GM18505 (cell line): ENCODE data around the gene ABHD16B.
"Not testable (repeated sequence)": the region's sequence is repeated elsewhere in the genome, so short reads cannot be mapped to it uniquely, and the experiment has no call there.

Source experiments
- ATAC-seq: cut with Tn5 transposase; IDR thresholded peaks from one replicate; pipeline ENCODE4 v1.9.1; 2021; ENCODE audit not compliant: unreplicated experiment
- POLR2A ChIP-seq: IDR thresholded peaks from 4 replicates; pipeline ENCODE4 v1.6.1; 2011; ENCODE audit warnings: borderline replicate concordance; ENCODE audit not compliant: insufficient read depth, insufficient read length; ENCODE audit errors: extremely low read depth

ABHD16B gene

DNA sequence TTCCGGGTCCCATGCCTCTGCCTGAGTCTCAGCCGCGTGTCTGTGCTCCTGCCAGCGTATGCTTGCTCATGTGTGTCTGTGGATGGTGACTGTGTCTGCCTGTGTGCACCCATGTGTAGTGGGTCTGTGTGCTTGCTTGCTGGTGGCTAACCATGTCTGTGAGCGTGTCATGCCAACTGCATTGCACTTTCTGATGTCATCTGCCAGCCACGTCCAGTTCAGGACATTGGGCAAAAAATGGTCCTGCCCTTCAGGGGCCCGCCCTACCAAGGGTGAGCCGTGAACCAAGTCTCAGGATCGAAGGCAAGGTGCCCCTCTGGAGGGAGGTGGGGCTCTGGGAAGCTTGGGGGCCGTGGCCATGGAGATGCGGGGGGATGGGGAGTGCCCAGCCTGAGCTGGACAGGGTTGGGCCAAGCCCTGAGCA is 20.9 kb upstream of the ABHD16B start:
- no peak for TF ChIP-seq POLR2A
- ATAC-seq = no peak

DNA sequence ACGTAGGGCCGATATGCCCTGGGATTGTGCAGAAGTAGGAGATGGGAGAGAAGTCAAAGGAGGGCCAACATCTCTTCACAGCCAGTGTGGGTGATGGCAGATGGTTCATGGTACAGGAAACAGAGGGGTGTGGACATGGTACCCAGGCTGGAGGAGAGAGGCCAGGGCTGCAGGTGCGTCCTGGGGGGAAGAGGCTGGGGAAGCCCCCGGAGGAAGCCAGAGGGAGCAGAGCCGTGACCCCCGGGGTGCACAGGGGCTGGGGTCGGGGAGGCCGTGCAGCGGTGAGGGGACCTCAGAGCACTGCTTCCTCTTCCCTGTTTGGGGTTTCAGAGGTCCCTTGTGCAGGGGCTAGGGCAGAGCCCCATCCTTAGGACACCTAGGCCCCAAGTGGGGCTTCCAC is 19.0 kb upstream of the ABHD16B start:
- ATAC-seq = no peak

DNA sequence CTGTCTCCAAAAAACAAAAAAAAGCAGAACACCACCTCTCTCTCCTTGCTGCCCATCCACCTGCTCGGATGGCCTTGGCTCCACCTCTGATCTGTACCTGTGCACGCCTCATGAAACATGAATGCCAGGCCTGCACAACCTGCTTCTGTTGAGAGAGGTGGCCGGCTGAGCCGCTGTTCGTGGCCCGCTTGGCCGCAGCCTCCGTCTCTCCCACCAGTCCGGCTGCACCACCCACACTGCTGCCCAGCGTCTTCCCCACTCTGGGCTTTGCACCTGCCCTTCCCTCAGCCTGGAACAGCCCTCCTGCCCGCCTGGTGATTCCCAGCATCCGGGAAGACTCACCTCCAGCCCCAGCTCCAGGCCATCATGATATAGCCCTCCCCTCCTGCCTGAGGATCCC is 18.1 kb upstream of the ABHD16B start:
- TF ChIP-seq POLR2A = no peak
- ATAC-seq = no peak

More for the DNA sequence above, 19.0 kb upstream of the ABHD16B start:
- TF ChIP-seq POLR2A = no peak

DNA sequence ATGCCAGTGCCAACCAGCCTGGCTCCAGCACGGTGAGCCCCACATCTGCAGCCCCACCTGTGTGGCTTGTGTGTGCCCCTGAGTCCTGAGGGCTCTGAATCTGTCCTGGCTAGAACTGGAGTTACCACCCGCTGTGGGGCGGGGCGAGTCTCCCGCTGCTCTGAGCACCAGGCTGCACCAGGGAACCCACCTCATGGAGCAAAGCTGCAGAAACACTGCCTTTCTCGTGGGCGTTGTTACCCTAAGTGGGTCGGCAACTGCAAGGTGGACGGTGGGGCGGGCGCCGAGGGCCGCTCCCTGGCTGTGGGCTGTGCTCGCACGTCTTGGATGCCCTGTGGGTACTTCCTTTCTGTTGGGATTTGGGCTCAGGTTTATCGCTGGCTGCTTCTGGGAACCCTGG is 17.5 kb upstream of the ABHD16B start:
- TF ChIP-seq POLR2A = no peak
- ATAC-seq = no peak

DNA sequence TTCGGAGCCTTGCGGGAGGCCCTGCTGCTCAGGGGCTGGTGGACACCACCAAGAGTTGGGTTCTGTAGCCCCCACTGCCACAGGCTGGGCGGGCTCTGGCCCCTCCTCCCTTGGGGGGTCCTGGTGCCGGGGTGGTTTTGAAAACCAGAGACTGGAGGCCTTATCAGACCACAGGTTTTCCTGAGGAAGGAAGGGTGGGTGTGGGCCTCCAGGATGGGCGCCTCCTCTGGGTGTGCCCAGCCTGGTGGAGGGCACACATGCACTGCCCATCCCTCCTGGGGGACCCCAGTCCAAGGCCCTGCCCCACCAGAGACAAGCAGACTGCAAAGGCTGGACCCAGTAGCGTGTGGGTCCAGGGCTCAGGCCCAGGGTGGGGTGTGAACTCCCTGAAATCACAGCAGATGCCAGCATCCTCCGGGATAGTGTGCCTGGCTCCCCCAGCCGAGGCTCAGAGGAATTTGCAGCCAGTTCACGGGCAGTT is 16.7 kb upstream of the ABHD16B start:
- no peak for ATAC-seq
- no peak for TF ChIP-seq POLR2A

DNA sequence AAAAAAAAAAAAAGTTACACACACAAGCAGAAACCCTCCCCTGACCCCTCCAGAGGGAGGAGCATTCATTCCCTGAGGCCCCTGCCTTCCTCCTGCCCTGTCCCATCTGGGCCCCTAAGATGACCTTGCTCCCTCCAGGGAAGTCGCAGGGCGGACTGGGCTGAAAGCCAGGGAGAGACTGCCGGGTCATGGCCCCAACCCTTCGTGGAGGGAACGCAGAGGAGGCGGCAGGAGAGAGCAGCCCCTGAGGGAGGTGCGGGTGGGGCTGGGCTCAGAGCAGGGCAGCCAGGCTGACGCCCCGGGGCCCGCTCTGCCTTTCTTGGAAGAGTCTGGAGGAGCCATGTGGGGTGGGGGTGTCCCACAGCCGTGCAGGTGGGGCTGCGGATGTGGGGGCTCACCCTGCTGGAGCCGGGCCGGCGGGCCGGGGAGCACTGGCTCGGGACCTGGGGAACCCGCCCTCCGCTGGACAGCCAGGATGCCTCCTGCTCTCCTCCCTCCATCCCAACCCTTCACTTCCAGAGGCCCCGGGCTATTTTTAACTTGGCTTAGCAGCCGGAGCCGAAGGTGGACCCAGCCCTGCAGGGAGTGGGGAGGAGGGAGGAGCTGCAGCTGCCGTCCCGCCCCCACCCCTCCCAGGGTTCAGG is 15.0 kb upstream of the ABHD16B start:
- no peak for ATAC-seq
- no peak for TF ChIP-seq POLR2A

DNA sequence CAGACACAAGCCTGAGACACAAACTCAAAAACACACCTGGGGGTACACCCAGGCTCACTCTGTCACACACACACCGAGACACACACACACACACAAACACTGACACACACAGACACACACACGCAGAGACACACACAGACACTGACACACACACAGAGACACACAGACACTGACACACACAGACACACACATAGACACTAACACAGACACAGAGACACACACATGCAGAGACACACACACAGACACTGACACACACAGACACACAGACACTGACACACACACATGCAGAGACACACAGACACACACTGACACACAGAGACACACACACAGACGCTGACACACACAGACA is 14.4 kb upstream of the ABHD16B start:
- no peak for ATAC-seq
- no peak for TF ChIP-seq POLR2A

DNA sequence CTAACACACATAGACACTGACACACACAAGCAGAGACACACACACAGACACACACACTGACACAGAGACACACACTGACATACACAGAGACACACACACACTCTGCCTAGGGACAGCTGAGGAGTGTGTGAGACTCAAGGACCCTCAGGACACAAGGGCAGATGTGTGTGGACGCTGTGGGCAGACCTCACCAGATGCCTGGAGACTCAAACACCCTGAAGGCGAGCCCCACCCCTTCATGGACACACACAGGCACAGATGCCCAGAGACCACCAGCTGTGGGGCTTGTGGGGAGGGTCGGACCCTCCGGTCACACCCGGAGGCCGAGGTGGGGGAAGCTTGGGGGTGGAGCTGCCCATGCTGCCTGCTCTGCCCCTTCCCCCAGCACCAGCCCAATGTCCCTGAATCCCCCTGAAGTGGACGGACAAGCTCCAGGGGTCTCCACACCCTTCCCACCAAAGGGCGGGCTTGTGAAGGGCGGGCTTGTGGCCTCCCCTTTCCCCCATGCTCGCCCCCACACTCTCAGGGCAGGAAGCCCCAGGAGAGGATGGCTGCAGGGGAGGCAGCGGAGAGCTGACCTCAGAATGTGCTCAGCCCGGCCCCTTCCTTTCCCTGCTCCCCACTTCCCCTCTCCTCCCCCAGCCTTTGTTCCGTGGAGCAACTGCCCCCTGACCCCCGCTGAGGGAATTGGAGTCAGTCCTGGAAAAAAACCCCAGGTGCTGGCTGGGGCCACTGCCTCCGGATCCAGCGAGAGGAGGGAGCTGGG is 13.9 kb upstream of the ABHD16B start:
- TF ChIP-seq POLR2A = no peak
- ATAC-seq = no peak

DNA sequence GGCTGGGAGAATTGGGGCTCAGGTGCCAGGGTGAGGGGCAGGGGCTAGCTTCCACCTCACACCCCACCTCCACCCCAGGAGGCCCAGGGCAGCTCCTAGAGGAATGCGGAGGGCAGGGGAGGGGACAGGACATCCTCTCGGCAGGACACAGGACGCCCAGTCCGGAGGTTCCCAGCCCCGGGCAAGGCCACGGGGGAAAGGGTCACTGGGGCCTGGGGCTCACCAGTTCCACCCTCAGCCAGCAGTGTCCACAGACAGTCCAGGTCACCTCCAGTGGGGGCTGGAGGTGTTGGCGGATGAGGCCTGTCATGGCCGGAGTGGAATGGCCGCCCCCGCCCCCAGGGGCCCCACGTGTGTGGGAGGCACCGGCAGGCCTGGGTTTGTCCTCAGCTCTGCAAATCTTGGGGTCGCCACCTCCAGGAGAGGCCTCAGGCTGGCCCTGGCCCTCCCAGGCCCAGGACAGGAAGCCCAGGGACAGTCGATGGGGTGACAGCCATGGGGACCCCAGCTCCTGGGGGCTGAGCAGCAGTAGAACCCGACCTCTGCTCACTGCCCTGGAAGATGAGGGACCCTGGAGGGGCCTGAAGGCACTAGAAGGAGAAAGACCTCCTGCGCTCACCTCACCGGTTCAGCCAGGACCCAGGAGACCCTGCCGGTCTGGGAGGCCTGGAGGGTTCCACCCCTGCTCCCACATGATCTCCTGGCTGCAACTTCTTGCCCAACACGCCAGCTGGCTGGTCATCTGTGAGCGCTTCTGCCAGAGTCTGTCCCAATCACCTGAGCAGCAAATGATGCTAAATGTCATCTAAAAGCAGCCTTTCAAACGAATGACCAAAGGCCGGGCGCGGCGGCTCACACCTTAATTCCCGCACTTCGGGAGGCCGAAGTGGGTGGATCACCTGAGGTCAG is 13.0 kb upstream of the ABHD16B start:
- TF ChIP-seq POLR2A = no peak
- no peak for ATAC-seq

DNA sequence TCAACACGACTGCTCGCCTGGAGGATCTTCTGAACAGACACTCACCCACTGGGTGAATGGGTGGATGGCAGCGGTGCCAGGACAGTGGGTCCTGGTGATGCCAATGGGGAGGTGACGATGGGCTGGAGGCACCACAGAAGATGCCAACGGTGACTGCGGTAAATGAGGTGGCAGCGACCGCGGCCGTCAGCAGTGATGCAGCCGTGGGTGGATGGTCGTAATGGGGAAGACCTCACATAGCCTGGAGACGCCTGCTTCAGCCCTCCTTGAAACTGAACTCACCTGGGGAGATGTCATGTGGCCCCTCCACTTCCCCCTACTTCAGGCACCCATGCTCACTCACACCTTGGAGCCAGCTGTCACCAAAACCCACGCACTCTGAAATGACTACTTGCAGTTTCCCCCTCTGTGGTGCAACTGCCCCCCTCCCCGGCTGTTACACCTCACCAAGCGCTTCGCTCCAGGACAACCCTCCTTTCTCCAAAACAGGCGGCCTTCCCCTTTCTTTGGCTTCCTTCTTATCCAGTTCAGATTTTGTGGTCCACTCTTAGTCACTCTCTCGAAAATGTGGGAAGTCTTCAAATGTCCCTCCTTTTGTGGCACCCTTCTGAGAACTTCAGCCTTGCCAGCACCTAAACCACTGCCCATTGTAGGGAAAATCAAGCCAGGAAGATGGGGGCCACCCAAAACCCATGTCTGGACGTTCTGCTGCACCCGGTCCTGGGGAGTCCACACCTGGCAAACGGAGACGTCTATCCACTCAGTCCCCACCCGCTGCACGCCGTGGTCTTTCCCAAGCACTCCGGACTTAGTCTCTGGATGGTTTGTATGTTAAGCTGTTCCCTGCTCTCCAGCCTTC is 10.4 kb upstream of the ABHD16B start:
- TF ChIP-seq POLR2A = no peak
- ATAC-seq = peak; percentile 77

DNA sequence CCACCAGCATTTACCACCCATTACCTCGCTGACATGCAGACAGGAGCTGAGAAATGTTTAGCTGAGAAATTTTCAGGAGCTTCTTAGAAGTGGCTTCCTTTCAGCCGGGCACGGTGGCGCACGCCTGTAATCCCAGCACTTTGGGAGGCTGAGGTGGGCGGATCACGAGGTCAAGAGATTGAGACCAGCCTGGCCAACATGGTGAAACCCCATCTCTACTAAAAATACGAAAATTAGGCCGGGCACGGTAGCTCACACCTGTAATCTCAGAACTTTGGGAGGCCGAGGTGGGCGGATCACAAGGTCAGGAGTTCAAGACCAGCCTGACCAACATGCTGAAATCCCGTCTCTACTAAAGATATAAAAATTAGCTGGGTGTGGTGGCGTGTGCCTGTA is 9.8 kb upstream of the ABHD16B start:
- ATAC-seq = not testable (repeated sequence)

DNA sequence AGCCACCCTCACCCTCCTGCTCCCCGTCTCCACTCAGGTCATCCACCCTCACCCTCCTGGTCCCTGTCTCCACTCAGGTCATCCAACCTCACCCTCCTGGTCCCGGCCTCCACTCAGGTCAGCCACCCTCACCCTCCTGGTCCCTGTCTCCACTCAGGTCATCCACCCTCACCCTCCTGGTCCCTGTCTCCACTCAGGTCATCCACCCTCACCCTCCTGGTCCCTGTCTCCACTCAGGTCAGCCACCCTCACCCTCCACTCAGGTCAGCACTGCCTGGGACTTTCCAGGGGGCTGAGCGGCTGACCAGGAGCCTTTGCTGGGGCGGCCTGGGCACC is 7.6 kb upstream of the ABHD16B start:
- not testable (repeated sequence) for ATAC-seq
